NCI-H2227 (cell line): ENCODE data around the gene MAP1S.
A peak's percentile ranks its signal among the peaks of the same experiment; 100 is the strongest.

Experiments used
- DNase-seq: peaks from one replicate; lab custom pipeline; 2025; ENCODE audit not compliant: unreplicated experiment; lab: John Stamatoyannopoulos, UW

The MAP1S gene

DNA sequence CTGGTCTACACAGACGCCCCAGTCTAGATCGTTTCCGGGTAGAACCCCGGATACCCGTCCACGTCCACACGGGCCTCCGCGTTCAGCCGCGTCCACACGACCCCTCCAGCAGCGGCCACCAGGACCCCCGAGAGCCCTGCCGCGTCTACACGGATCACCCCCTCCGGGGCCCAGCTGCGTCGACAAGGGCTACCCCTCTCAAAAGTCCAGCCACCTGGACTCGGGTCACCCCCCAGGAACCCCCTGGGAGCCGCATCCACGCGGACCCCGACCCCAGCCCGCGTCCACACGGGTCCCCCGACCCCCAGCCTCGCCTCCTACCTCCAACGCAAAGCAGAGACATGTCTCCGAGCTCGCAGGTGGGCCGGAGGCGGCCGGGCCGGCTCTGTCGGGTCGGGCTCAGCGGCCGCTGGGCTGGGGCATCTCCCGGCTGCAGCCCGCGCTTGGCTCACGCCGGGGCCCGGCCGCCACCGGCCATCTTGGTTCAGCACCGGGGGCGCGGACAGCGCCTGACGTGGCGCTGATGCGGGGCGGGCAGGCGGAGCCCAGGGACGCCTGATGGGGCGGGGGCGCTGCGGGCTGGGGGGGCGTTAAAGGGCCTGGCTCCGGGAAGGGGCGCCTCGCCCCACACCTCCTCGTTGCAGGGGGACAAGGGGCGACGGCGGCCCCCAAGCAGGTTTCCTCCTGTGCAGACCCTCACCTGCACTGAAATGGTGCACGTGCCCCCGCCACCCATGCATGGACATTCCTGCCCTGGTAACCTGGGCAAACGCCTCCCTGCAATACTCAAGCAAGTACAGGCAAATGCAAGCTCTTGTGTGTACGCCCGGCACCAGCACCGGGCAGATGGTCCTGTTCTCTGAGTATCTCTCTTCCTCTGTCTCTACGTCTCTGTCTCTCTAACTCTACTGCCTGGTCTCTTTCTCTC lies 31.2 kb upstream of the MAP1S start, which contains the start of gene UNC13A:
Gene UNC13A (minus strand): TSS at position 498 of the 928 bp plus-strand sequence. CDS start 155 bp downstream, at position 343.
- DNase-seq, result peak; percentile 79

- DNase-seq, result no peak
Observed at GRCh38 chr19:17688853-17689595, 30.3 kb upstream of the MAP1S start.

DNA sequence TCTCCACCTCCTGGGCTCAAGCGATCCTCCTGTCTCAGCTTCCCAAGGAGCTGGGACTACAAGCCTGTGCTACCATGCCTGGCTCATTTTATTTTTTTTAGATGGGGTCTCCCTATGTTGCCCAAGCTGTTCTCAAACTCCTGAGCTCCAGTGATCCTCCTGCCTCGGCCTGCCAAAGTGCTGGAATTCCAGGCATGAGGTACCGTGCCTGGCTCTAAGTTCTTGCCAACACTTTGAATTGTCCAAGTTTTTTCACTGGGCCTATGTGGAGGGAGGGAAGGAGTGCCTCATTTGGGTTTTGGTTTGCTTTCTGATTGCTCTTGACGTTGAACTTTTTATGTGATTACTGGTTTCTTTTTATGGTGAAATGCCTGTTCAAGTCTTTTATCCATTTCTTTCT lies 26.7 kb upstream of the MAP1S start:
- DNase-seq, result no peak

DNA sequence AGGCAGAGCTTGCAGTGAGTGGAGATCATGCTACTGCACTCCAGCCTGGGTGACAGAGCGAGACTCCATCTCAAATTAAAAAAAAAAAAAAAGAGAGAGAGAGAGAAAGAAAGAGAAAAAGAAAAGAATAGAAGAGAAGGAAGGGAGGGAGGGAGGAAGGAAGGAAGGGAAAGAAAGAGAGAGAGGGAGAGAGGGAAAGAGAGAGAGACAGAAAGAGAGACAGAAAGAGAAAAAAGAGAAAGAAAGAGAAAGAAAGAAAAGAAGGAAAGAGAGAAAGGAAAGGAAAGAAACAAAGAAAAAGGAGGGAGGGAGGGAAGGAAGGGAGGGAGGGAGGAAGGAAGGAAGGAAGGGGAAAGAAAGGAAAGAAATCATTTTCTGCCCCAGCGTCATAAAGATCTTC lies 24.1 kb upstream of the MAP1S start:
- DNase-seq, result no peak

GRCh38 chr19:17703824-17704463 lies 15.3 kb upstream of the MAP1S start:
- no peak for DNase-seq

DNA sequence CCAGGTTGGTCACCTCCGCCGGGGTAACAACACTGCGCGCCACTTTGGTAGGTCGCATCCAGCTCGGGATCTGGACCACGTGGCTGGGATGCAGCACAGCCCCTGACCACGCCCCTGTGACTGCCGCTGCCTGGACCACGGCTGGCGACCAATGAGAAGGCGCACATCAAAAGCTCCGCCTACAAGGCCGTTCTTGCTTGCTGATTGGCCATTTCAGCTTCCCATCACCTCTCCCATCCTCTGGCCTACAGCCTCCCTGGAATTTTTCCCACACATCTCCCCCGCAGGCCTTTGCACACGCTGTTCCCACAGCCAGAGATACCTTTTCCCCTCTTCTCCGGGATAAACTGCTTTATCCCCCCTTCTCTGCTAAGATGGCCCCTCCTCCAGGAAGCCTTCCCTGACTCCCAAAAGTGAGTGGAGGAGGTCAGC lies 12.5 kb upstream of the MAP1S start:
- DNase-seq, result no peak

DNA sequence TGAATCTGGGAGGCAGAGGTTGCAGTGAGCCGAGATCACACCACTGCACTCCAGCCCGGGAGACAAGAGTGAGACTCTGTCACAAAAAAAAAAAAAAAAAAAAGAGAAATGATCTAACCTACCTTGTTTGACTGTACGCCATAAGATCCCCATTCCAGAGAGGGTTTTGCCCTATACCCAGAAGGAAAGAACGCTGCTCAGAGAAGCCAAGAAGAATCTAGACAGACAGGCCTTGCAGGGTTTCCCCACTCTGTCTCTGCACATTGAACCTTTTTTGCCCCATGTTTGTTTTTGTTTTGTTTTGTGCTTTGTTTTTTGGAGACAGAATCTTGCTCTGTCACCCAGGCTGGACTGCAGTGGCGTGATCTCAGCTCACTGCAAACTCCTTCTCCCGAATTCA lies 7.4 kb upstream of the MAP1S start:
- DNase-seq, result no peak

DNA sequence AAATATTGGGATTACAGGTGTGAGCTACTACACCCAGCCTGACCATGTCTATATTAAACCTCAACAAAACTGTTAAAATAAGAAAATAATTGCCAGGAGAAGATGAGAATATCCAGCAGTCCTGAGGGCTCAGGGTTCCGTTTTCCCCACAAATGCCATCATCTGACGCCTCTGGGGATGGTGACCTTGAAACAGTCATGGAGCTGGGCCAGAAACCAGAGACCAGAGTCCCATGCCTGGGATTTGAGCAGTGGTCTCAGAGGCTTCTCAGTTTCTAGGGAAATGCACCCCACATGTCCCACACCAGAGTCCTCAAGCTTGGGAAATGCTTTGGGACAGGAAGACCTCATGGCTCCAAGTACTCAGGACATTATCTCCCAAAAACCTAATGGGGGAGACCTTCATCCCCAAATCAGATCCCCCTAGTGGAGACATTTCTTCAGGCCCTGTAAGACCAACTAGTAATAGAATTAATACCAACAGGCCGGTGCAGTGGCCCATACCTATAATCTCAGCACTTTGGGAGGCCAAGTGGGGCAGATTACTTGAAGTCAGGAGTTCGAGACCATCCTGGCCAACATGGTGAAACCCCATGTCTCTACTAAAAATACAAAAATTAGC lies 2.9 kb upstream of the MAP1S start:
- DNase-seq, result no peak

DNA sequence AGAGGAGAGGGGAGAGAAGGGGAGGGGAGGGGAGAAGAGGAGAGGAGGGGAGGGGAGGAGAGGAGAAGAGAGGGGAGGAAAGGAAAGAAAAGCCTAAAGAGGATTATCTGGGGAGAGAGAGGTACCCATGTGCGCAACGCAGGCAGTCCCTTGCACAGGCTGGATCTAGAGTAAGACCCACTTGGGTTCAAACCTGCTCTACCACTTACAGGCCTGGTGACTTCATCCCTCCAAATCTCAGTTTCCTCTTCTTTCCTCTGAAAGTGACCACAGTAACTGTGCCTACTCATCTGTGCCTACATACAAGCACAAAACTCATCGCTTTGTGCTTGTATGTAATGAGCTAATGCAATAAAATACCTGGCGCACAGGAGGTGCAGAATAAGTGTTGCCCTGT lies 732 bp upstream of the MAP1S start:
- no peak for DNase-seq

DNA sequence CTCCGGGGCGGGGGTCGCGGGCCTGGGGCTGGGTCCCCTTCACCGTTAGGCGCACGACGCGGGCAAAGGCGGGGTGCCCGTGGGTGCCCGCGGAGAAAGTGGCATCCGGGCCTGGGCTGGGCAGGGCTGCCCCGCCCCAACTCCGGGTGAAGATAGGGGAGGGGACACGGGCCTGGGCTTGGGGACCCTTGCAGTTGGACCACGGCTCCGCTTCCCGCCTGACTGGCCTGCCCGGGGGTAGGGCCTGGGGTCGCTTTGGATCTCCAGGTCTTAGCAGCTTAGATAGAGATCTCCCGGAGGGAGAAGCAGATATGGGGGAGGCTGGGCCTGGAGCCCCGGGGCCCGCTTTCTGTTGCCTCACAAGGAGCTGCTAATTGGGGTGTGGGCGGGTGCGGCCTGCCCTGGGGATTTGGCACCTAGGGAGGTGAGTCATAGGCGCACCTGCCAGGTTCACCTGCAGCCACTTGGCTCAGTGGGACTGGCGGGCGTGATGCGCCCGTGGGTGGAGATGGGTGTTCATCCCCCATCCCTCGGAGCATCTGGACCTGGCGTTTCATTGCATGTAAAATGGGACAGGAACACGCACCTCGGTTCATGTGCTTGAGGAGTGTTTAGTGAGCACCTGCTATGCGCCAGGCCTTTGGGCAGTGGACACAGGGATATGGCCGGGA lies 585 bp downstream of the MAP1S start:
- no peak for DNase-seq

DNA sequence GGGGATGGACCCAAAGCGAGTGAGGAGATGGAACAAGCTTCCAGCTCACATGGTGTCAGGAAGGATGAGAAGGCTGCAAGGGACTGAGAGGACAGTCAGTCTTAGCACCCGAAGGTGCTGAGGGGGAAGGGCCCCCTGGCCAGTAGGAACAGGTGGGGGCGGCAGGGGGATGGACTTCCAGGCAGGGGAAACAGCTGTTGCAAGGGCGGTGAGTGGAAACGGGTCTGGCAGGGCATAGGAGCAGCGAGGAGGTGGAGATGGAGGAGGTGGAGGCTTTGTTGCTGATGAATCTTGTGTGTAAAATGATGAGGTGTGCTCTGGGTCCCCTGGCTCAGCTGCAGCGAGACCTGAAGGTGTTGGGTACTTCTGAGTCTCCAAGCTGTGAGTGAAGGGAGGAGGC lies 1.2 kb downstream of the MAP1S start:
- DNase-seq, result no peak

DNA sequence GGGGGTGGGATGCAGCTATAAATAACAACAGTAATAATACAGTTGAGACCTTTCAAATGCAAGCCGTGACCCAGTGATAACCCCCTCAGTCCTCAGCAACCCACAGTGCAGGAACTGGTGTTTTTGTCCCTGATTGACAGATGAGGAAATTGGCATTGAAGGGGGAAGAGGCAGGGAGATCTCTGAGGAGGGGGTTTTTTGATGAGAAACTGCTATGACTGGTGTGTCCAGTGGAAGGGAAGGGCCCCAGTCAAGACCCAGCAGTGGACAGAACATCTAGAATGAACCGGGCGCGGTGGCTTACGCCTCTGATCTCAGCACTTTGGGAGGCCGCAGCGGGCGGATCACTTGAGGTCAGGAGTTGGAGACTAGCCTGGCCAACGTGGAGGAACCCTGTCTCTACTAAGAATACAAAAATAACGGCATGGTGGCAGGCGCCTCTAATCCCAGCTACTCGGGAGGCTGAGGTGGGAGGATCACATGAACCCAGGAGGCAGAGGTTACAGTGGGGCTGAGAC lies 1.9 kb downstream of the MAP1S start:
- DNase-seq, result no peak

- no peak for DNase-seq
Observed at GRCh38 chr19:17721821-17722220, 2.5 kb downstream of the MAP1S start.

DNA sequence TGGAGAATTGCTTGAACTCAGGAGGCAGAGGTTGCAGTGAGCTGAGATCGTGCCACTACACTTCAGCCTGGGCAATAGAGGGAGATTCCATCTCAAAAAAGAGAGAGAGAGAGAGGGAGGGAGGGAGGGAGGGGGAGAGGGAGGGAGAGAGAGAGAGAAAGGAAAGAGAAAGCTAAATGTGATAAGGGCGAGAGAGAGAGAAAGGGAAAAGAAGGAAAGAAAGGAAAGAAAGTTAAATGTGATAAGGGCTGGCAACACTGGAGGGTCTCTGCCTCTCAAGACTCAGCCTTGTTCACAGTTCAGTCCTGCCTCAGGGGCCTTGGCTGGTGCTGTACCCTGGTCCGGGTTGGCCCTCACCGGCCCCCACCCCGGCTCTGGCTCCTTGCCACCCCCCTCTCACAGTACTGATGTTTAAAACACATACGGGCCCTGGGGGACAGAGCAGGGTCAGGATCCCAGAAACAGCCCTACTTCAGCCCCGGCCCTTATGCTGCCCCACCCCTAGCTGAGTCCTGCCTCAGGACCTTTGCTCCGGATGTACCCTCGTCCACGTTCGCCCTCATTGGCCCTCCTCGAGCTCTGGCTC lies 3.5 kb downstream of the MAP1S start:
- no peak for DNase-seq

GRCh38 chr19:17724655-17725054 lies 5.4 kb downstream of the MAP1S start:
- DNase-seq, result no peak

- DNase-seq, result no peak
Observed at GRCh38 chr19:17725422-17726078, 6.3 kb downstream of the MAP1S start.

- no peak for DNase-seq
Observed at GRCh38 chr19:17726136-17726741, 7.0 kb downstream of the MAP1S start.

DNA sequence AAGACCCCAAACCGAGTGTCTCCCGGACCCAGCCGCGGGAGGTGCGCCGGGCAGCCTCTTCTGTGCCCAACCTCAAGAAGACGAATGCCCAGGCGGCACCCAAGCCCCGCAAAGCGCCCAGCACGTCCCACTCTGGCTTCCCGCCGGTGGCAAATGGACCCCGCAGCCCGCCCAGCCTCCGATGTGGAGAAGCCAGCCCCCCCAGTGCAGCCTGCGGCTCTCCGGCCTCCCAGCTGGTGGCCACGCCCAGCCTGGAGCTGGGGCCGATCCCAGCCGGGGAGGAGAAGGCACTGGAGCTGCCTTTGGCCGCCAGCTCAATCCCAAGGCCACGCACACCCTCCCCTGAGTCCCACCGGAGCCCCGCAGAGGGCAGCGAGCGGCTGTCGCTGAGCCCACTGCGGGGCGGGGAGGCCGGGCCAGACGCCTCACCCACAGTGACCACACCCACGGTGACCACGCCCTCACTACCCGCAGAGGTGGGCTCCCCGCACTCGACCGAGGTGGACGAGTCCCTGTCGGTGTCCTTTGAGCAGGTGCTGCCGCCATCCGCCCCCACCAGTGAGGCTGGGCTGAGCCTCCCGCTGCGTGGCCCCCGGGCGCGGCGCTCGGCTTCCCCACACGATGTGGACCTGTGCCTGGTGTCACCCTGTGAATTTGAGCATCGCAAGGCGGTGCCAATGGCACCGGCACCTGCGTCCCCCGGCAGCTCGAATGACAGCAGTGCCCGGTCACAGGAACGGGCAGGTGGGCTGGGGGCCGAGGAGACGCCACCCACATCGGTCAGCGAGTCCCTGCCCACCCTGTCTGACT lies 7.9 kb downstream of the MAP1S start:
- DNase-seq, result no peak
